HG03280 (cell line): ENCODE results near the gene GJB5.
"Not testable (repeated sequence)": the region's sequence is repeated elsewhere in the genome, so short reads cannot be mapped to it uniquely, and the experiment has no call there.

Source experiments
- ATAC-seq: cut with Tn5 transposase; IDR thresholded peaks from one replicate; pipeline ENCODE4 v1.9.1; 2021; ENCODE audit warnings: mild to moderate bottlenecking, moderate library complexity; ENCODE audit not compliant: unreplicated experiment

GJB5 gene

DNA sequence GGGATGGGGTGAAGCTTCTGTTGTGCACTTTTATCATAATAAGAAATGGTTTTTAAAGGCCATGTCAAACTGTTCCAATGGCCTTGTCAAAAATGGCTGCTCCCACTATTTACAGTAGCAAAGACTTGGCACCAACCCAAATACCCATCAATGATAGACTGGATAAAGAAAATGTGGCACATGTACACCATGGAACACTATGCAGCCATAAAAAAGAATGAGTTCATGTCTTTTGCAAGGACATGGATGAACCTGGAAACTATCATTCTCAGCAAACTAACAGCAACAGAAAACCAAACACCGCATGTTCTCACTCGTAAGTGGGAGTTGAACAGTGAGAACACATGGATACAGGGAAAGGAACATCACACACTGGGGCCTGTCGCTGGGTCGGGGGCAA lies 18.3 kb downstream of the GJB5 start:
- ATAC-seq = not testable (repeated sequence)

DNA sequence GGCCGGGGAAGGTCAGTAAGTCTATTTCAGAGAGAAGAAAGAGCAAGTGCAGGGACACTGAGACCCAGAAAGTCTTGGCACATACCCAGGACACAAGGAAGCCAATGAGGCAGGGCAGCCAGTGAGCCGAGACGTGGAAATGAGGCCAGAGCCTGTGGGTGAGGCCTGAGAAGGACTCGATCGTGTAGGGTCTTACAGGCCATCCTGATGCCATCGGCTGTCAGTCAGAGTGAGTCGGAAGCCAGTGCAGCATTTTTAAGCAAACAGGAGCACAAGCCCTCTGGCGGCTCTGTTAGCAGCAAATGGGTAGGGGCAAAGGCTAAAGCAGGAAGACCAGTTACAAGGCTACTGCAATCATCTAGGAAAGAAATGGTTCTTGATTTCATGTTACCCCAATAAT lies 20.1 kb downstream of the GJB5 start:
- no peak for ATAC-seq

DNA sequence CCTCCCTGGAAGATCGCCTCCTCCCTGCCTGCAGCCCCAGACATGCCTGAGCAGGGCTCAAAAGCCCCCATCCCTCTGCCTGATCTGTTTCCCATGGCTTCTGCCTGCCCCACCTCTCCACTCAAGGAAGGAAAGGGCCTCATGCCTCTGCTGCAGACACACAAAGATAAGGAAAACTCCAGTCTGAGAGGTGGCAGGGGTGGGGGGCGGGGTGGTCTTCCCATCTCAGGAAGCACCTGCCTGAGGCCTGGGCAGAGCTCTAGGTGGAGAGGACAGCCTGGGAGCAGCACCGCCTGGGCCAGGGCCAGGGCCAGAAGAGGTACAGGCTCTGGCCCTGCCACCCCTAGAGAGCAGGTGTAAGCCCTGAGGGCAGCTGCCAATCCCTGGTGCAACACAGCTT lies 22.1 kb downstream of the GJB5 start:
- no peak for ATAC-seq

DNA sequence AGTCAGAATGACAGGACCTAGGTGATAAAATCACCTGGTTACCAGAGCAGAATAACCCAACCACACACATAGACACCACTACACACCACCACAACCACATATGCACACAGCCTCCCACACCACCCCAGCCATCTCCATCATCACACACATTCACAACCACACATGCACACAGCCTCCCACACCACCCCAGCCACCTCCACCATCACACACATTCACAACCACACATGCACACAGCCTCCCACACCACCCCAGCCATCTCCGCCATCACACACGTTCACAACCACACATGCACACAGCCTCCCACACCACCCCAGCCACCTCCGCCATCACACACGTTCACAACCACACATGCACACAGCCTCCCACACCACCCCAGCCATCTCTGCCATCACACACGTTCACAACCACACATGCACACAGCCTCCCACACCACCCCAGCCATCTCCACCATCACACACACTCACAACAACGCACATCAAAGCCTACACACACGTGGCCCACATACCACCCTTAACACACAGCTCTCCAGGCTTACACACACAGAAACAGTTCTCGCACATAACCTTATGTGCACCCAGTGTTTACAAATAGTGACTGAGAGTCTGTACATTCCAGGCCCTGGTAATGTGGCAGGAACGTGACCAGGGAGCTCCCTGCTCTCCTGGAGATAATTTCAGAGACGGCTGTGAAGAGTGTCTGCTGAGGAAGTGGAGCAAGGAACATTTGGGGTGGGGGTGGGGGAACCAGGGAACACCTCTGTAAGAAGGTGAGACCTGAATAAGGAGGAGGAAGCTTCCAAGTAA lies 22.9 kb downstream of the GJB5 start:
- no peak for ATAC-seq

DNA sequence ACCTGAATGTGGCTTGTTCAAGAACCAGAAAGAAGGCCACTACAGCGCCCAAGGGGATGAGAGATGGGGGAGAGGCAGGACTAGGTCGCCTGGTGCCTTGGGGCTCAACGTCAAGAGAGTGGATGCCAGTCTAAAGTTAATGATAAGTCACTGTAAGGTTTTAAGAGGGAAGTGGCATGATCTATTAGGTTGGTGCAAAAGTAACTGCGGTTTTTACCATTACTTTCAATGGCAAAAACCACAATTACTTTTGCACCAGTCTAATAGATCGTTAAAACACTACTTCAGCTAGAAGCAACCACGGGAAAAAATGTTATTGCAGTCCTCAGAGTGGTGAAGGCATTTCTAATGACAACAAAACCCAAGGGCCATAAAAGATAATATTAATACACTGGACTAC lies 23.5 kb downstream of the GJB5 start:
- no peak for ATAC-seq

DNA sequence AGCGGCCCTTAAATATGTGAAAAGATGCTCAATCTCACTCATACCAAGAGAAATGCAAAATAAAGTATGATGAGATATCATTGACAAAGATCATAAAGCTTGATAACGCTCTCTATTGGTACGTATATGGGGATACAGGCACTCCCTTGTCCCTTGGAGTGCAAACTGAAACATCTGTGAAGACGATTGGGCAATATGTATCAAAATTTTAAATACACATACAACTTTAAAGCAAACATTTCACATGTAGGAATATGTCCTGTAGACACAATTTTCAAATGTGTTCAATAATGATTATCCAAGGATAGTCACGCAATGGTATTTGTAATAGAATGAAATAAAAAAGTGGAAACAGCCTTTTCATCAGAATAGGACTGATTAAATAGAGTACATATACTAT lies 24.2 kb downstream of the GJB5 start:
- ATAC-seq = no peak

DNA sequence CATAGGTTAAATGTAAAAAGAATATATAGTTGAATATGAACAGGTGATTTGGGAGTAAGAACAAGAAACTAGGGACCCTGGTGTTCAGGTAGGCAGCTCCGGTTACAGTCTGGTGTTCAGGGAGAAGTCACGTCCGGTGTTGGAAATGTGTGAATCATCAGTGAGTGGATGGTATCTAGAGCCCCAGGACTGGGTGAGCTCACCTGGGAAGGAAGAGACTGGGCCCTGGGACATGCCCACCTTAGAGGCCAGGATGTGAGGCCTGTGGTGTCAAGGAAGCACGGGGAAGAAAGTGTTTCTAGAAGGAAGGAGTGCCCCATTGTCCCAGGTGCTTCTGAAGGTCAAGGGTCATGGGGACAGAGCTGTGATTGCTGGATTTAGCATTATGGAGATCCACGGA lies 24.7 kb downstream of the GJB5 start:
- ATAC-seq = no peak

DNA sequence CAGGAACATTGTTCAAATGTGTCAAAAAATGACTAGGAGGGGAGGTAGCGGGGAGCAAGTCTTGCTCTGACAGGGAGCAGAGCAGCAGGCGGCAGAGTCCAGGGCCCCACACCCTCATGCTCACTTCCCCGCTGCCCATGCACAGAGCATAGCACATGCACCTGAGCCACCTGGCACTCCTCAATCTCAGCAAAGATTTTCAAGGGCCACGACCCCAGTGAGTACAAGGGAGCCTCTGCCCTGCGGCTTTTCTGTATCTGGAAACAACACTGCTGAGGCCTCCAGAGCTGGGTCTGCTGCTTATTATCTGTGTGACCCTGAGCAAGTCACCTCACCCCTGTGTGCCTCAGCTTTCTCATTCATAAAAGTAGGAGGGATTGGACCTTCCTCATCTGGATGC lies 25.1 kb downstream of the GJB5 start:
- no peak for ATAC-seq

DNA sequence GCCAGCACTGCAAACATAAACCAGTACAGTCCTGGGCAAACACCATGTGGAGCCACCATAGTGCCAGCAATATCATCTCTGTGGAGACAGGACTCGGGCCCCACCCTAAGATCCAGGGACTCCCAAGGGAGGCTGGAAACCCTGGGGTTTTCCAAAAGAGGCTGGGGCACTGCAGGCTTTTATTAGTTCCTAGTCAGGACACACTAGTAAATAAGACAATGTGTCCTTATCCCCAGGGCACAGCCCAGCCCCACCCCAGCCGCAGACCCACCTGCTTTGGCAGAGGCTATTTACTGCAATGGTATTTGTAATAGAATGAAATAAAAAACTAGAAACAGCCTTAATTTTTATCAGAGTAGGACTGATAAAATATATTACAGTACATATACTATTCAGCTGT lies 25.7 kb downstream of the GJB5 start:
- ATAC-seq = no peak

DNA sequence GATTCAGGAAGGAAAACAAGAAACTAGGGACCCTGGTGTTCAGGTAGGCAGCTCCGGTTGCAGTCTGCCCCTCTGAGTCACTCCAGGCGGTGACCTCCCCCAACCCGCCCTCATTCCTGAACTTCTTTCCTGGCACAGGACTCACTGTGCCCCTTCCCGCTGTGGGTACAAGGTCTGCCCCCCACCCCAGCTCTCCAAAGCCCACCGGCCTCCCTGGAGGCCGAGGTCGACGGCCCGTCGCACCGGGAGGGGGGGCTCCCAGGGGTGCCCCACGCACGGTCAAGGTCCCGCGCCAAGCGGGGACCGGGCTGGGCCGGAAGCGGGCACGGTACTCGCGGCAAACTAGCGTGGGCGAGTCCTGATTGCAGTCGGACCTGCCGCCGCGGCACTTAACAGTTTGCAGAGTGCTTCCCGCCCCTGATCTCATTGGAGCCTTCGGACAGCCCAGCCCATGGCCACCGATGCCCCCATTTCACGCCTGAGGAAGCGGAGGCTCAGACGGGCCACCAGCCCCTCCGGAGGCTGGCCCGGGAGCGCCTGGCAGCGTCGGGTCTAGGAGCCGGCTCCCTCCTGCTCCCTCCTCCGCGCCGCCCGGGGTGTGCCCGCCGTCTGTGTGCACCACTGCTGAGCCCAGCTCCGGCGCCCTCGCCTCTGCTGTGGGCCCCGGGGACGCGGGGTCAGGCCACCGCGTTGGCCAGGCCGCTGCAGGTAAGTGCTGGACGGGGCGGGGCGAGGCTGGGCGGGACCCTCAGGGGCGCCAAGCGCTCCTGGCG lies 26.4 kb downstream of the GJB5 start, which contains the start of gene GJB3:
TSS of gene GJB3 (plus strand) at position 144 of the 773 bp plus-strand sequence. CDS start 3,549 bp downstream, outside the sequence.
- ATAC-seq = no peak

DNA sequence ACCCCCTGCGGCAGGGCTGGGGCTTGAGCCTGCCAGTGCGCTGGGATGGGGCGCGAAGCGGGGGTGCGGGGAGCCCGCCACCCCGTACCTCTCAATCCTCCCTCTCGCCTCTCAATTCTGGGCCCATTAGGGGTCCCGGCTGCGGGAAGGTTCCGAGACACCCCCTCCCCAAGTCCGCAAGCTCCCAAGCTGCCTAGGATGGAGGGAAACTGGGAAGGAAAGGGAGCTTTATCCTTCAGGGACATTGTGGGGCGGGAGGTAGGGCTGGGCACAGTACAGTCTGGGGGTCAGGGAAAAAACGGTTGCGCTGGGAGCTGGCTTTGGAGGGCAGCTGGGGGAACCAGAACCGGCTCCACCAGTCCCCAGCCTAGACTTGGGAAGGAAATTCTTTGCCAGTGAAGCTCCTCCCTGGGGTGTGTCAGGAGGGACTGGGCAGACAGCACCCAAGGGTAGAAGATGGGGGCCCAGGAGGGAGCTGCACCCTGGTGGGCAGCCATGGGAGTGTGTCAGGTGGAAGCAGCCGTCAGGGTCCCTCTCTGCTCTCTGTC lies 27.1 kb downstream of the GJB5 start:
- ATAC-seq = no peak

DNA sequence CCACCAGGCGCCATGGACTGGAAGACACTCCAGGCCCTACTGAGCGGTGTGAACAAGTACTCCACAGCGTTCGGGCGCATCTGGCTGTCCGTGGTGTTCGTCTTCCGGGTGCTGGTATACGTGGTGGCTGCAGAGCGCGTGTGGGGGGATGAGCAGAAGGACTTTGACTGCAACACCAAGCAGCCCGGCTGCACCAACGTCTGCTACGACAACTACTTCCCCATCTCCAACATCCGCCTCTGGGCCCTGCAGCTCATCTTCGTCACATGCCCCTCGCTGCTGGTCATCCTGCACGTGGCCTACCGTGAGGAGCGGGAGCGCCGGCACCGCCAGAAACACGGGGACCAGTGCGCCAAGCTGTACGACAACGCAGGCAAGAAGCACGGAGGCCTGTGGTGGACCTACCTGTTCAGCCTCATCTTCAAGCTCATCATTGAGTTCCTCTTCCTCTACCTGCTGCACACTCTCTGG lies 29.9 kb downstream of the GJB5 start:
- ATAC-seq = no peak

DNA sequence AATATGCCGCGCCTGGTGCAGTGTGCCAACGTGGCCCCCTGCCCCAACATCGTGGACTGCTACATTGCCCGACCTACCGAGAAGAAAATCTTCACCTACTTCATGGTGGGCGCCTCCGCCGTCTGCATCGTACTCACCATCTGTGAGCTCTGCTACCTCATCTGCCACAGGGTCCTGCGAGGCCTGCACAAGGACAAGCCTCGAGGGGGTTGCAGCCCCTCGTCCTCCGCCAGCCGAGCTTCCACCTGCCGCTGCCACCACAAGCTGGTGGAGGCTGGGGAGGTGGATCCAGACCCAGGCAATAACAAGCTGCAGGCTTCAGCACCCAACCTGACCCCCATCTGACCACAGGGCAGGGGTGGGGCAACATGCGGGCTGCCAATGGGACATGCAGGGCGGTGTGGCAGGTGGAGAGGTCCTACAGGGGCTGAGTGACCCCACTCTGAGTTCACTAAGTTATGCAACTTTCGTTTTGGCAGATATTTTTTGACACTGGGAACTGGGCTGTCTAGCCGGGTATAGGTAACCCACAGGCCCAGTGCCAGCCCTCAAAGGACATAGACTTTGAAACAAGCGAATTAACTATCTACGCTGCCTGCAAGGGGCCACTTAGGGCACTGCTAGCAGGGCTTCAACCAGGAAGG lies 30.5 kb downstream of the GJB5 start:
- ATAC-seq = no peak

DNA sequence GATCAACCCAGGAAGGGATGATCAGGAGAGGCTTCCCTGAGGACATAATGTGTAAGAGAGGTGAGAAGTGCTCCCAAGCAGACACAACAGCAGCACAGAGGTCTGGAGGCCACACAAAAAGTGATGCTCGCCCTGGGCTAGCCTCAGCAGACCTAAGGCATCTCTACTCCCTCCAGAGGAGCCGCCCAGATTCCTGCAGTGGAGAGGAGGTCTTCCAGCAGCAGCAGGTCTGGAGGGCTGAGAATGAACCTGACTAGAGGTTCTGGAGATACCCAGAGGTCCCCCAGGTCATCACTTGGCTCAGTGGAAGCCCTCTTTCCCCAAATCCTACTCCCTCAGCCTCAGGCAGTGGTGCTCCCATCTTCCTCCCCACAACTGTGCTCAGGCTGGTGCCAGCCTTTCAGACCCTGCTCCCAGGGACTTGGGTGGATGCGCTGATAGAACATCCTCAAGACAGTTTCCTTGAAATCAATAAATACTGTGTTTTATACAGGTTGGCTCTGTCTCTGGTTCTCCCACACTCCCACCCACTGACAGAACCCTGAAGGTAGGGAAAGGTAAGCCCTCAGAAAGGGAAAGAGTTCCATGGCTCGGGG lies 31.1 kb downstream of the GJB5 start:
- no peak for ATAC-seq

DNA sequence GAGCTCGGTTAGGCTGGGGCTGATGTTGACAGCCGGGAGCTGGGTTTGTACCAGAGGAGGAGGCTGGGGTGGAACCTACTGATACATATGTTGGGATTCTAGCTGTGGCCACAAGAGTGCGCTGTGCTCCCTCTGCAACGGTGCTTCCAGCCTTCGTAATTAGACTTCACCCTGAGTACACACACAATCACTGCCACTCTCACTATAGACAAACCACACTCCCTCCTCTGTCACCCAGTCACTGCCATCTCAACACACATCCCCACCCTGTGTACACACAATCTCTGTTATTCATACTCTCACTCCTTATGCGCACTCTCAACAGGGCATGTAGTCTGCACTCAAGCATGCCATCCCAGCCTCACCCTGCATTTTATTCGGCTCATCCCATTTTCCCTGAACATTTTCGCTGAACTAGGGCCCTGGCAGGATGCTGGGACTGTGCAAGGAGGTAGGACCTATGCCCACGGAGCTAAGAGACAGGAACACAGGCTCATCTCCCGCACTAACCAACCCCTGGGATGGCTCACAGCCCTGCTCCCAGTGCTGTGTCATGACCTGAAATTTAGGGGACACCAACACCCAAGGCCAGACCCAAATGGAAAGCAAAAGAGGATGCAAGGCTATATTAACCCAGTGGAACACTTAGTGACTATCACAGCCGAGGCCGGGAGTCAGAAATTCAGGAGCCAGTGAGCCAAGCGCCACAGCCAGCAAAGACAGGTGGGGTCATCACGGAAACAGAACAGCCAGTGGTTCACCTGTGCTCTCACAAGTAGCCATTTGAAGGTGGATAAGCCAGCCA lies 31.9 kb downstream of the GJB5 start:
- ATAC-seq = peak; percentile 65

DNA sequence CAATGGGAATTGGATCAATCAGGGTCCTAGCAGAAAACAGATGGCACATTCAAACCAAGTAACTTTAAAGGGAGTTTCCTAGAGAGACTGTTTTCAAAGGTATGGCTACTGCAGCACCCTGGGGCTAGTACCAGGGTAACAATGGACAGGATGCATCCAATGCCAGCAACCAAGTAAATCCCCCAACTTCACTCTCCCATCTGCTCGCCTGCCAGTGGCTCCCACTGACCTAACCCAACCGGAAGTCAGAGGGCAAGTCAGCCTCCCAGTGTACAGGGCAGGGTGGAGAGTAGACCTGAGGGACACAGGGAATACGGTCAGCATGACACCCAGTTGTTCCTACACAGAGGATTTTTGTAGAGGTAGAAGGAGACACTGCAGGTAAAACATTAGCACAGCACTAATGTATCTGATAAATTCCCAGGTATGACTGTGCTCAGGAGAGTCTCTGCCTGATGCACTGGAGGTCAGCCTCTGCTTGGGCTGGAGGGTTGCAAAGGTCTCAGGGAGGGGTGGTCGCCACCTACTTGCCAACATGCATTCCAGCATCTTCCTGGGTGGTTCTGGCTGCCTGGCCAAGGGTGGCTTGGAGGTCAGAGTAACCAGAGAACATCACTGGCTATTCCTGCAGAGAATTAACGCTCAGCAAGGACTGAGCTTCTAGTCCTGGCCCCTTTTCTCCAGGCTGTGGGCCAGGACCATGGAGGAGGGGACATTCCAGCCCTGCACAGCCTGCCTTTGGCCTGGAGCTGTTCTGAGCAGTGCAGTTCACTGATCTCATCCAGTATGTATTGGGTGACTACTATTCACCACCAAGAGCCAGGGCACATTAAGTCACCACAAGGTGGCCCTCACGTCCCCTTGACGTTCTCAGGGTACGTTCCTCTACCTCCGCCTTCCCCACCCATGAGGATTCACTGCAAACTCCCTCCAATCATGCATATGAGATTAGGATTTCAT lies 32.9 kb downstream of the GJB5 start:
- no peak for ATAC-seq

DNA sequence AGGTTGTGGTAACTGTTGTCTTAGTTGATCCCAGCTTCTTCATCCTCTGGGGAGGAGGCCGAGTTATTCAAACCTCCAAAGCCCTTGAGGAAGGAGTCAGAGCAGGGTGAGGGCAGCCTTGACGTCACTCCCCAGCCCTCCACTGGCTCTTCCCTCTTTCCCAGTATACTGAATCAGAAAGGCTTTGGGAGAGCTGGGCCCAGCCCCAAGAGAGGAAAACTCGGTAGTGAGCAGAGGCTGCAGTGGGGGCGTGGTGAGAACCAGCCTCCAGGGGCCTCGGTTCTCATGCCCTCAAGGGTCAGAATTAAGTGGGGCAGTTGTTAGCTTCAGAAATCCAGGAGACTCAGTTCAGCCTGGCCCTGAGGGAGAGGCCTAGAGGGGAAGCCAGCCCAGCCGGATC lies 36.1 kb downstream of the GJB5 start:
- no peak for ATAC-seq

DNA sequence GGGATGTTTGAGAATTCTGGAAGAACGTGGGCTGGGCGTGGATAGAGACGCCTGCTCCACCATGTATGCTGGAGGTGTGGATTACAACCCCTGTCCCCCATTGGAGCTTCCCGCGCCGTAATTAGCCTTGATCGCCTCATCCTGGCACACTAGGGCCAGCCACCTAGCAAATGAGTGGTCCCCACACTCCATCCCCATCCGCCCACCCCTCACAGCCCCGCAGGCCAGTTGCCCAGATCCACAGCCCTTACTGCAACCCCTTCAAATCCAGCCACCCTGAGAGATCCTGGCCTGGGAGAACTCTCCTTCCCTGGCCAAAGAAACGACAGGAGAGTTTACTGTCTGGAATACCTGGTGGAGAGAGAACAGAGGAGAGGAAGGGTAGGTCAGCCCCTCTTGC lies 37.6 kb downstream of the GJB5 start:
- ATAC-seq = no peak
